Keratinocyte (primary cell): Measurements from ENCODE around the gene HES2. TPM values are rescaled to one million over a fixed set of nuclear protein-coding genes. Genes with fewer than 3 reads are reported as not detected.

ENCODE experiments used
- DNase-seq: peaks from one replicate; pipeline ENCODE4 v3.0.0-alpha.2; 2011; ENCODE audit warnings: low read depth, missing footprints, low spot score
- FAIRE-seq: peaks from 2 replicates; lab custom pipeline; 2011; peaks lifted over from hg19 to GRCh38; lab: Jason Lieb, UNC
- H2AFZ ChIP-seq: 2 replicates; pipeline ENCODE4 v1.6.0; 2012; ENCODE audit warnings: low read length, control low read depth, inconsistent platforms; ENCODE audit not compliant: control insufficient read depth
- H3K27ac ChIP-seq: 2 replicates; pipeline ENCODE4 v1.5.1; 2011; ENCODE audit warnings: low read length; ENCODE audit not compliant: control insufficient read depth, insufficient read depth
- H3K27me3 ChIP-seq: 3 replicates; pipeline ENCODE4 v1.6.0; 2011; ENCODE audit warnings: low read length; ENCODE audit not compliant: control insufficient read depth, insufficient read depth; ENCODE audit errors: extremely low read depth
- H3K36me3 ChIP-seq, 2 experiments: 2 replicates in 1 of 2; 3 replicates in 1 of 2; pipeline ENCODE4 v1.5.1; 2011; ENCODE audit warnings: low read length in 2 of 2, mild to moderate bottlenecking in 1 of 2; ENCODE audit not compliant: control insufficient read depth in 2 of 2, insufficient read depth in 2 of 2; ENCODE audit errors: extremely low read depth in 1 of 2
- H3K4me1 ChIP-seq: 3 replicates; pipeline ENCODE4 v1.5.1; 2011; ENCODE audit warnings: low read length; ENCODE audit not compliant: control insufficient read depth, insufficient read depth; ENCODE audit errors: extremely low read depth
- H3K4me2 ChIP-seq: 3 replicates; pipeline ENCODE4 v1.6.0; 2011; ENCODE audit warnings: low read depth, low read length; ENCODE audit not compliant: control insufficient read depth, insufficient read depth; ENCODE audit errors: extremely low read depth
- H3K4me3 ChIP-seq, 3 experiments: fragments of 200-600 bp in 1 of 3; sonication (generic) in 1 of 3; 2 replicates in 2 of 3; 3 replicates in 1 of 3; pipeline ENCODE4 v1.5.1; 2011 to 2016; ENCODE audit warnings: low read length in 3 of 3, mild to moderate bottlenecking in 3 of 3, control low read depth in 2 of 3, inconsistent platforms in 1 of 3, low read depth in 1 of 3, mixed read lengths in 1 of 3, mixed run types in 1 of 3, moderate library complexity in 1 of 3; ENCODE audit not compliant: control insufficient read depth in 2 of 3, insufficient read depth in 2 of 3; ENCODE audit errors: extremely low read depth in 1 of 3
- H3K79me2 ChIP-seq: 2 replicates; pipeline ENCODE4 v1.6.0; 2012; ENCODE audit warnings: low read length; ENCODE audit not compliant: control insufficient read depth, insufficient read depth
- H3K9ac ChIP-seq: 3 replicates; pipeline ENCODE4 v1.6.0; 2011; ENCODE audit warnings: low read length; ENCODE audit not compliant: control insufficient read depth, insufficient read depth; ENCODE audit errors: extremely low read depth
- H3K9me1 ChIP-seq: 3 replicates; pipeline ENCODE4 v1.6.0; 2011; ENCODE audit warnings: low read length; ENCODE audit not compliant: control insufficient read depth, insufficient read depth; ENCODE audit errors: extremely low read depth
- H3K9me3 ChIP-seq: 2 replicates; pipeline ENCODE4 v1.5.1; 2012; ENCODE audit warnings: low read depth, low read length; ENCODE audit not compliant: control insufficient read depth
- H4K20me1 ChIP-seq: 3 replicates; pipeline ENCODE4 v1.6.0; 2011; ENCODE audit warnings: low read length; ENCODE audit not compliant: control insufficient read depth, insufficient read depth; ENCODE audit errors: extremely low read depth
- EZH2 ChIP-seq: IDR thresholded peaks from one replicate; pipeline ENCODE4 v1.6.1; 2012; ENCODE audit warnings: inconsistent platforms, mild to moderate bottlenecking, low read length, moderate library complexity
- dilution Hi-C: fragments of 300-500 bp; cut with MboI; formaldehyde crosslinking; loops from one replicate; pipeline ENCODE4 v1.7.0; 2020; ENCODE audit warnings: low sequenced_read_pairs; ENCODE audit not compliant: extremely low pct_ligation_motif_present
- polyA plus RNA-seq, 5 experiments: library from polyadenylated mRNA; depleted of rRNA in 3 of 5; stranded (reverse) in 3 of 5; stranded (forward) in 1 of 5; unstranded in 1 of 5; fragments of >200 nt; gene quantifications; 1 replicate in 1 of 5; 2 replicates in 3 of 5; 3 replicates in 1 of 5; pipeline versions ENCODE4 v1.2.1 to v1.2.3, GENCODE V29; 2011 to 2012; ENCODE audit warnings: missing spikeins in 2 of 5, low read depth in 1 of 5, low replicate concordance in 1 of 5
- TF ChIP-seq, protein P1 (sequence below), 3 experiments: IDR thresholded peaks in 1 of 3; conservative IDR thresholded peaks in 1 of 3; optimal IDR thresholded peaks in 1 of 3; 2 replicates in 2 of 3; 3 replicates in 1 of 3; pipeline versions ENCODE3 to v1.5.1; 2011; ENCODE audit warnings: low read length in 3 of 3, mild to moderate bottlenecking in 3 of 3, moderate library complexity in 2 of 3, control low read depth in 1 of 3, inconsistent platforms in 1 of 3; ENCODE audit not compliant: insufficient read depth in 2 of 3; ENCODE audit errors: extremely low read depth in 1 of 3

The HES2 gene
- polyA plus RNA-seq, 1 donor (not counting 4 experiments of a cell fraction or from before 2014, with no cell fraction given) = 30.1 TPM

DNA sequence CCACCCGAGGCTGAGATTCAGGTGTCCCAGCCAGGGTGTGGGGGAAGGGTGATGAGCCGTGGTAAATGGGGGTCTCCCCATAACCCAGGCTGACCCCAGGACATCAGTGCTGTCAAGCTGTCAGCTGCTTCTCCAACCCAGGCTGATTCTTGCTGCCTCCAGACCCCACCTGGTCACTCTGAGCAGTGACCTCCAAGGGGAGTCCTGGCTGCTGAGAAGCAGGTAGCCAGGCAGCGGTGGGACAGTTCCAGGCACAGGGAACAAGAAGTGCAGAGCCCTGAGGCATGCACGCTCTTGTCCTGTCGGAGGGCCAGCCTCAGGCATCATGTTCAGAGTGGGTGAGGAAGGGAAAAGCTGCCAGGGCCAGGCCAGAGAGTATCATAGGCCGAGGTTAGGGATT, 5.9 kb upstream of the HES2 start:
- H3K79me2 ChIP-seq = no peaks in the 10 kb centered on the region
- peak overlapping the region; percentile 19 for H3K4me2 ChIP-seq
- H3K9me3 ChIP-seq = no peaks in the 10 kb centered on the region
- TF ChIP-seq EZH2 = no peak
- TF ChIP-seq, protein P1, sequence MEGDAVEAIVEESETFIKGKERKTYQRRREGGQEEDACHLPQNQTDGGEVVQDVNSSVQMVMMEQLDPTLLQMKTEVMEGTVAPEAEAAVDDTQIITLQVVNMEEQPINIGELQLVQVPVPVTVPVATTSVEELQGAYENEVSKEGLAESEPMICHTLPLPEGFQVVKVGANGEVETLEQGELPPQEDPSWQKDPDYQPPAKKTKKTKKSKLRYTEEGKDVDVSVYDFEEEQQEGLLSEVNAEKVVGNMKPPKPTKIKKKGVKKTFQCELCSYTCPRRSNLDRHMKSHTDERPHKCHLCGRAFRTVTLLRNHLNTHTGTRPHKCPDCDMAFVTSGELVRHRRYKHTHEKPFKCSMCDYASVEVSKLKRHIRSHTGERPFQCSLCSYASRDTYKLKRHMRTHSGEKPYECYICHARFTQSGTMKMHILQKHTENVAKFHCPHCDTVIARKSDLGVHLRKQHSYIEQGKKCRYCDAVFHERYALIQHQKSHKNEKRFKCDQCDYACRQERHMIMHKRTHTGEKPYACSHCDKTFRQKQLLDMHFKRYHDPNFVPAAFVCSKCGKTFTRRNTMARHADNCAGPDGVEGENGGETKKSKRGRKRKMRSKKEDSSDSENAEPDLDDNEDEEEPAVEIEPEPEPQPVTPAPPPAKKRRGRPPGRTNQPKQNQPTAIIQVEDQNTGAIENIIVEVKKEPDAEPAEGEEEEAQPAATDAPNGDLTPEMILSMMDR (optimal IDR thresholded peaks at IDR 0.05 in 1 of 3, IDR thresholded peaks at IDR 0.05 in 1 of 3, conservative IDR thresholded peaks at IDR 0.05 in 1 of 3; ENCODE audit: extremely low read depth in 1 of 3, insufficient read depth in 2 of 3, low read length in 3 of 3) = no peak
- DNase-seq (no peak), FAIRE-seq (peak; percentile 48)
- peak overlapping the region in 2 of 3 experiments; percentile 13 to 21 for H3K4me3 ChIP-seq
- no peak overlapping the region for H3K27ac ChIP-seq
- peak overlapping the region; percentile 24 for H3K9ac ChIP-seq
- H3K9me1 ChIP-seq = no peaks in the 10 kb centered on the region
- dilution Hi-C loops = no loop called here
- peaks cover 53% of the 10 kb centered on the region for H3K4me1 ChIP-seq
- no peak overlapping the region for H2AFZ ChIP-seq
- peaks cover 27% of the 10 kb centered on the region for H3K27me3 ChIP-seq
- H4K20me1 ChIP-seq = no peaks in the 10 kb centered on the region
- H3K36me3 ChIP-seq = no peaks in the 10 kb centered on the region

DNA sequence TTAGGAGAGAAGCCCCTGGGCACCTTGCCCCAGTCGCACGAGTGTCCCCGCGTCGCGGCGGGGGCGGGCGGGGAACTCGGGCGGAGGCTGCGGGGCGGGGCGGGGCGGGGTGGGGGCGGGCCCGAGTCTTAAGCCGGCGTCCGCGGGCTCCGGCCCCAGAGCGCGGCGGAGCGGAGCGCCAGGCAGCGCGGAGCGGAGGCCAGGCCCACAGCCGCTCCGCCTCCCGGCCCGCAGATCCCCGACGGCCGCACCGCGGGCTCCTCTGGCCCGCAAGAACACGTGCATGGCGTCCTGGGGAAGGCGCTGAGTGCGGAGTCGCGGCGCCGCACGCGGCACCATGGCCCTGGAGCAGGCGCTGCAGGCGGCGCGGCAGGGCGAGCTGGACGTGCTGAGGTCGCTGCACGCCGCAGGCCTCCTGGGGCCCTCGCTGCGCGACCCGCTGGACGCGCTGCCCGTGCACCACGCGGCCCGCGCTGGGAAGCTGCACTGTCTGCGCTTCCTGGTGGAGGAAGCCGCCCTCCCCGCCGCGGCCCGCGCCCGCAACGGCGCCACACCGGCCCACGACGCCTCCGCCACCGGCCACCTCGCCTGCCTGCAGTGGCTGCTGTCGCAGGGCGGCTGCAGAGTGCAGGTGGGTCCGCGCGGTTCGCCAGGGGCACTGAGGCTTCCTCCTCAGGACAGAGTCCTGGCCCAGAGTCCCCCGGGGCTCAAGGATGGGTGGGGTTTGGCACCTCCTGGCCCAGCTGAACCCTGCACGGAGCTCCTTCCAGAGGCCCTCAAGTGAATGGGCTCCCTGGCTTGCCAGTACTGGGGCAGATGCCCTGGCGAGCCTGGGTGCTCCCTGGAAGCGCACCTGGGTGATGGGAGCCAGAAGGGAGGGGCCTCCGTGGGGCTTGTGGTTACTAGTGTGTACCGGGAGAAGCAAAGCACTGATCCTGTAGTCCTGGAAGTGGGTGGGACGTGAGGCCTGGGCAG, 5.2 kb upstream of the HES2 start, which contains the start of gene ESPN:
Gene ESPN (plus strand): TSS at position 158 of the 975 bp plus-strand sequence. CDS start 180 bp downstream, at position 338.
- H3K9ac ChIP-seq = peak within 1 kb of the TSS; percentile 58

More for the DNA sequence above, 5.2 kb upstream of the HES2 start, which contains the start of gene ESPN:
- dilution Hi-C loops = no loop called here
- TF ChIP-seq, protein P1 (optimal IDR thresholded peaks at IDR 0.05 in 1 of 3, IDR thresholded peaks at IDR 0.05 in 1 of 3, conservative IDR thresholded peaks at IDR 0.05 in 1 of 3; ENCODE audit: extremely low read depth in 1 of 3, insufficient read depth in 2 of 3, low read length in 3 of 3) = no peak
- TF ChIP-seq EZH2 = no peak
- peaks cover 60% of the 10 kb centered on the region for H3K4me1 ChIP-seq
- FAIRE-seq (no peak), DNase-seq (no peak)
- H3K79me2 ChIP-seq = no peaks in the 10 kb centered on the region
- H2AFZ ChIP-seq = peak within 1 kb of the TSS; percentile 60
- H3K4me2 ChIP-seq = peak within 1 kb of the TSS; percentile 73
- H3K27me3 ChIP-seq = peaks cover 19% of the 10 kb centered on the region
- H3K36me3 ChIP-seq = no peaks in the 10 kb centered on the region
- H3K4me3 ChIP-seq = peak within 1 kb of the TSS in 2 of 3 experiments; percentile 13 to 46
- no peaks in the 10 kb centered on the region for H4K20me1 ChIP-seq
- no peak within 1 kb of the TSS for H3K27ac ChIP-seq
- no peaks in the 10 kb centered on the region for H3K9me1 ChIP-seq
- no peaks in the 10 kb centered on the region for H3K9me3 ChIP-seq
